Testis (tissue), 2 donors: Measurements from ENCODE around the gene IGFBP7.

Experiments used
- CTCF ChIP-seq, 3 experiments: fragments of 450-650 bp in 2 of 3; fragments of 200-600 bp in 1 of 3; sonication (generic) in 1 of 3; IDR thresholded peaks; one replicate each; pipeline ENCODE4 v1.5.1; 2016 to 2019; ENCODE audit warnings: antibody characterized with exemption in 3 of 3, mild to moderate bottlenecking in 2 of 3, moderate library complexity in 1 of 3
- POLR2A ChIP-seq: fragments of 450-650 bp; IDR thresholded peaks from one replicate; pipeline ENCODE4 v1.6.1; 2017; ENCODE audit warnings: antibody characterized with exemption, mild to moderate bottlenecking, moderate library complexity

- TF ChIP-seq POLR2A (no peak), CTCF (IDR thresholded peaks at IDR 0.05) (peak in 2 of 3 experiments; percentile 51 to 72)
These were observed 72.1 kb downstream of the IGFBP7 start for GRCh38 chr4:57037982-57038604.
